NB4 (cell line): Measurements from ENCODE around the gene EDNRB.
"Not testable (repeated sequence)": the region's sequence is repeated elsewhere in the genome, so short reads cannot be mapped to it uniquely, and the experiment has no call there.

Source experiments
- DNase-seq: peaks from one replicate; pipeline ENCODE4 v3.0.0; 2010; ENCODE audit warnings: low read depth
- H3K4me3 ChIP-seq: one replicate; pipeline ENCODE4 v1.5.1; 2011; ENCODE audit warnings: mild to moderate bottlenecking, low read depth, low read length, moderate library complexity
- CTCF ChIP-seq: IDR thresholded peaks from one replicate; pipeline ENCODE4 v1.5.1; 2012; ENCODE audit warnings: low read depth, low read length
- MYC ChIP-seq: IDR thresholded peaks from 2 replicates; pipeline ENCODE4 v1.6.1; 2011; ENCODE audit warnings: low read depth, low read length
- POLR2A ChIP-seq: IDR thresholded peaks from 2 replicates; pipeline ENCODE4 v1.6.1; 2011; ENCODE audit warnings: mild to moderate bottlenecking; ENCODE audit not compliant: insufficient read length; ENCODE audit errors: extremely low read depth
- TF ChIP-seq, protein P1 (sequence below): IDR thresholded peaks from 2 replicates; pipeline ENCODE4 v1.6.1; 2011; ENCODE audit warnings: low read depth, low read length

The EDNRB gene

DNA sequence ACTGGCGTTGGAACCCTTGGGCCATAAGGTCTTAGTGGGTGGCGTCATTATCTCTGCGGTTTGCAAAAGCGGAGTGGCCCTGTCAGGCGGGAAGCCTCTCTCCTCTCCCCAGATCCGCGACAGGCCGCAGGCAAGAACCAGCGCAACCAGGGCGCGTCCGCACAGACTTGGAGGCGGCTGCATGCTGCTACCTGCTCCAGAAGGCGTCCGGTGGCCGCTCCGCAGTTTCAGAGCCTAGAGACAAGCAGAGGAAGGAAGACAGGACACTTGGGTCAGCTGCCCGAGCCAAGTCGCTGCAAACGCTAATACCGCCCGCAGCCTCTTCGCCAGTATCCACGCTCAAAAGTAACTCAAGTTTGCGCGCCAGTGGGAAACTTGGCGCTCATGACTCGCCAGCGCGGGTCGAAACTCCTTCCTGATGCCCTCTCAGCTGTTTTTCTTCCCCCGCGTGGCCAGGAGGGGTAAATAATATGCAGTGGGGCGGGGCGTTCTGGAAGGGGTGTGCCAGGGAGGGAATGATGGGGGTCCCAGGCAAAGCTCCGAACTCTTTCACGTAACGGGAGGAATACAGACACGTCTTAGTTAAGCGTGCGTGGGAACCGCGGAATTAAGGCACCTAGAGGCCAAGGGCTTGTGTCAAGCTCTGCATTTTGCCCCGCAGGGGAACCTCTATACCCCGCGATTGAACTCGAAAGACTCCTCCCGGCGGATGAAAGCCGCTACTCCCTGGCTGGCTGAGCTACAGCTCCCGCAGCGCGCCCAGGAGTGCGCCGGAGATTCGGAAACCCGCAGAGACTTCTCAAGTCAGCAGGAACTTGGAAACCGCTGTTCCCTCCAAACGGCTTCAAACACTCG, at the start of gene EDNRB:
Gene EDNRB (minus strand): TSS at position 441 of the 855 bp plus-strand sequence. CDS start 258 bp downstream, at position 183.
- TF ChIP-seq CTCF (no peak), MYC (no peak), POLR2A (no peak)
- TF ChIP-seq, protein P1, sequence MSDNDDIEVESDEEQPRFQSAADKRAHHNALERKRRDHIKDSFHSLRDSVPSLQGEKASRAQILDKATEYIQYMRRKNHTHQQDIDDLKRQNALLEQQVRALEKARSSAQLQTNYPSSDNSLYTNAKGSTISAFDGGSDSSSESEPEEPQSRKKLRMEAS, result no peak
- peak; percentile 52 for DNase-seq
- H3K4me3 ChIP-seq, result peak within 1 kb of the TSS; percentile 51

- DNase-seq, result no peak
- TF ChIP-seq CTCF (no peak), MYC (no peak), POLR2A (no peak)
- TF ChIP-seq, protein P1, result no peak
- no peak overlapping the region for H3K4me3 ChIP-seq
Observed at GRCh38 chr13:77966671-77967070, 48.0 kb upstream of the EDNRB start.

- DNase-seq, result no peak
- H3K4me3 ChIP-seq, result no peak overlapping the region
- TF ChIP-seq, protein P1, result no peak
- no peak for TF ChIP-seq CTCF
- no peak for TF ChIP-seq MYC
Observed at GRCh38 chr13:77952737-77953136, 34.1 kb upstream of the EDNRB start.

GRCh38 chr13:77952276-77952675, 33.6 kb upstream of the EDNRB start:
- no peak for DNase-seq

GRCh38 chr13:77946522-77946921, 27.9 kb upstream of the EDNRB start:
- TF ChIP-seq CTCF, result no peak
- no peak overlapping the region for H3K4me3 ChIP-seq
- DNase-seq, result no peak

More at GRCh38 chr13:77952276-77952675, 33.6 kb upstream of the EDNRB start:
- no peak overlapping the region for H3K4me3 ChIP-seq
- no peak for TF ChIP-seq MYC
- TF ChIP-seq CTCF, result no peak
- TF ChIP-seq POLR2A, result no peak
- TF ChIP-seq, protein P1, result no peak

DNA sequence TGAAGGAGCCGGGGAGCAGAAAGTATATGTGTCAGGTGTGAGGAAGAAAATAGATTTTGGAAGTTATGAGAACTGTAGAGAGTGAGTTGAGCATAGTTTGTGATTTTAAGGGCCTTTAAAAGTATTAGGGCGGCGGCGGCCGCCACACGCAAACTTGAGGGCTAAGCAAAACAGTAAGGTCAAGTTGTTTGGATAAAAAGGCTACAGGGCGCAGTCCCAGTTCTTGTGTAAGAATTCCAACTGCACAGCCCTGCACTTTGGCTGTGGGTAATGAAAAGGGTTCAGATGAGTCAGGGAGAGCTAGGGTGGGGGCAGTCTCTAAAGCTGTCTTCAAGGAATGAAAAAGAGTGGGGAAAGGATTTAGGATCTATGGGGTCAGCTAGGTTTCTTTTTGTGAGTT, 16.4 kb upstream of the EDNRB start:
- H3K4me3 ChIP-seq, DNase-seq: not testable (repeated sequence)
